ENCODE measurements around the gene THRB.

The THRB gene

GRCh38 chr3:24512564-24513197 is 18.0 kb upstream of the THRB start:
- no peak for DNase-seq (ENCODE audit: low spot score)

- DNase-seq (ENCODE audit: low spot score): no peak
Observed at GRCh38 chr3:24510030-24510648, 15.5 kb upstream of the THRB start.

GRCh38 chr3:24508423-24508839 is 13.8 kb upstream of the THRB start:
- no peak for DNase-seq (ENCODE audit: low spot score)

- DNase-seq (ENCODE audit: low spot score): no peak
Observed at GRCh38 chr3:24507776-24508422, 13.2 kb upstream of the THRB start.

- no peak for DNase-seq (ENCODE audit: low spot score)
Observed at GRCh38 chr3:24506966-24507775, 12.5 kb upstream of the THRB start.

- DNase-seq (ENCODE audit: low spot score): no peak
Observed at GRCh38 chr3:24505691-24506550, 11.3 kb upstream of the THRB start.

GRCh38 chr3:24504772-24505171 is 10.1 kb upstream of the THRB start:
- no peak for DNase-seq (ENCODE audit: low spot score)

- peak; percentile 44 for DNase-seq (ENCODE audit: low spot score)
Observed at GRCh38 chr3:24503616-24504113, 9.0 kb upstream of the THRB start.

- no peak for DNase-seq (ENCODE audit: low spot score)
Observed at GRCh38 chr3:24502690-24503089, 8.0 kb upstream of the THRB start.

- no peak for DNase-seq (ENCODE audit: low spot score)
Observed at GRCh38 chr3:24500806-24501205, 6.2 kb upstream of the THRB start.

GRCh38 chr3:24499991-24500390 is 5.3 kb upstream of the THRB start:
- DNase-seq (ENCODE audit: low spot score): no peak

GRCh38 chr3:24498796-24499195 is 4.1 kb upstream of the THRB start:
- DNase-seq (ENCODE audit: low spot score): no peak

GRCh38 chr3:24498391-24498790 is 3.7 kb upstream of the THRB start:
- DNase-seq (ENCODE audit: low spot score): no peak

GRCh38 chr3:24497942-24498341 is 3.3 kb upstream of the THRB start:
- no peak for DNase-seq (ENCODE audit: low spot score)

- DNase-seq (ENCODE audit: low spot score): peak; percentile 43
Observed at GRCh38 chr3:24496529-24497482, 2.2 kb upstream of the THRB start.

- peak; percentile 22 for DNase-seq (ENCODE audit: low spot score)
Observed at GRCh38 chr3:24495326-24495994, 810 bp upstream of the THRB start.

GRCh38 chr3:24493746-24494617 is 668 bp downstream of the THRB start:
- DNase-seq (ENCODE audit: low spot score): peak; percentile 71

GRCh38 chr3:24492971-24493551 is 1.6 kb downstream of the THRB start:
- DNase-seq (ENCODE audit: low spot score): no peak

Data from pons (tissue), 1 donor.